Activated CD4-positive, alpha-beta T cell treated with anti-CD3 and anti-CD28 coated beads, Interleukin-2, amount 50 U/mL, for 24 hours (primary cell): ENCODE measurements around the gene PLA2G6.
"Not testable (repeated sequence)": the region's sequence is repeated elsewhere in the genome, so short reads cannot be mapped to it uniquely, and the experiment has no call there.

Experiments
- DNase-seq, 2 donors: peaks; one replicate each; pipeline ENCODE4 v3.0.0-alpha.2; 2020; ENCODE audit warnings: low read depth in 1 of 2, low spot score in 1 of 2

Gene PLA2G6

GRCh38 chr22:38191731-38192474, 10.3 kb upstream of the PLA2G6 start:
- no peak for DNase-seq

DNA sequence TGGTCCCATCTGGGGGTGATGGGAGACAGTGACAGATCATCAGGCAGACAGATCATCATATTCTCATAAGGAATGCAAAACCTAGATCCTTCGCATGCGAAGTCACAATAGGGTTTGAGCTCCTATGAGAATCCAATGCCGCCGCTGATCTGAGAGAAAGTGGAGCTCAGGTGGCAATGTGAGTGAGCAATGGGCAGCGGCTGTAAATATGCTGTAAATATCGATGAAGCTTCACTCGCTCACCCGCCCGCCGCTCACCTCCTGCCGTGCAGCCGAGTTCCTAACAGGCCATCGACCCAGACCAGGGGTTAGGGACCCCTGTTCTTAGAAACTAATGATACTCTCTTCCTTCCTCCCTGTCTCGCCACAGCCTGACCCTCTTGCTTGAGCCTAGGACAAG, 9.4 kb upstream of the PLA2G6 start:
- no peak for DNase-seq

- DNase-seq, result no peak
These were observed 9.0 kb upstream of the PLA2G6 start for GRCh38 chr22:38190581-38190980.

DNA sequence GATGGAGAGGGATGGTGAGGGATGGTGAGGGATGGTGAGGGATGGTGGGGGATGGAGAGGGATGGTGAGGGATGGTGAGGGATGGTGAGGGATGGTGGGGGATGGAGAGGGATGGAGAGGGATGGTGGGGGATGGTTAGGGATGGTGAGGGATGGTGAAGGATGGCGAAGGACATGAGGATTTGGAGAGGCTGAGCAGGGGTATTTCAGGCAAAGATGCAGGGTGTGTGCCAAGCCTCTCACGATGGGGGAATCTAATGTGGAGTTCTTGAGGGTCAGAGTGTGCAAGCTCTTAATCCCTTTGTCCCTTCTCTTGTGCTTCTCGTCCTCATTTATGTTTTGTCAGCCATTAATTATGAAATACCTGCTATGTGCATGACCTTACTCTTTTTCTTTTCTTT, 7.5 kb upstream of the PLA2G6 start:
- no peak for DNase-seq

- DNase-seq, result no peak
These were observed 6.0 kb upstream of the PLA2G6 start for GRCh38 chr22:38187413-38188212.

DNA sequence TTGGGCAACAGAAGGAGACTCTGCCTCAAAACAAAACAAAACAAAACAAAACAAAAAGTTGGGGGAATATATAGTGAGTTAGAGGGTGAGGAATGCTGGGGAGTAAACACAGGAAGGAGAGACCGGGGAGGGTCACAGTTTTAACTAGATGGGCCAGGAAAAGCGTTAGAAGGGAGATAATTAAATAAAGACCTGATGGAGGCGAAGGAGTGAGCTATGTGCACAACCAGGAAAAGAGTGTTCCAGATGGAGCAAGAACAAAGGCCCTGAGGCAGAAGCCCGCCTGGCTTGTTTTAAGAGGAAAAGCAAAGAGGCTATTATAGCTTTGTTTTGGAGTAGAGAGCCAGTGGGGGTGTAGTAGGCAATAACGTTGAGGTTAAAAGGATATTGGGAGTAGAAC, 4.8 kb upstream of the PLA2G6 start:
- DNase-seq, result no peak

DNA sequence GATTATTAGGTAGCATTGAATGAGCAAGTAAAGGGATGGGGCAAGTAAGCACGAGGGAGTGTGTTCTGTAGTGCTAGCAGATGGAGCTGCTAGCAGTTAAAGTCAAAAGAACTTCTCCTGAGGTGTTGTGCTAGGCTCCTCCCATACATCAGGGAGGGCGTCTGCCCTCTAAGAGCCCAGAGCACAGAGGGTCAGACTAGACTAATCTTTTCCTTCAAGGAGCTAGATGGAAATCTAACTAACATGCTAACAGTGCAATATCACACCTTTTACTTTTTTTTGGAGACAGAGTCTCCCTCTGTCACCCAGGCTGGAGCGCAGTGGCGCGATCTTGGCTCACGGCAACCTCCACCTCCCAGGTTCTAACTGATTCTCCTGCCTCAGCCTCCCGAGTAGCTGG, 3.2 kb upstream of the PLA2G6 start:
- no peak for DNase-seq

DNA sequence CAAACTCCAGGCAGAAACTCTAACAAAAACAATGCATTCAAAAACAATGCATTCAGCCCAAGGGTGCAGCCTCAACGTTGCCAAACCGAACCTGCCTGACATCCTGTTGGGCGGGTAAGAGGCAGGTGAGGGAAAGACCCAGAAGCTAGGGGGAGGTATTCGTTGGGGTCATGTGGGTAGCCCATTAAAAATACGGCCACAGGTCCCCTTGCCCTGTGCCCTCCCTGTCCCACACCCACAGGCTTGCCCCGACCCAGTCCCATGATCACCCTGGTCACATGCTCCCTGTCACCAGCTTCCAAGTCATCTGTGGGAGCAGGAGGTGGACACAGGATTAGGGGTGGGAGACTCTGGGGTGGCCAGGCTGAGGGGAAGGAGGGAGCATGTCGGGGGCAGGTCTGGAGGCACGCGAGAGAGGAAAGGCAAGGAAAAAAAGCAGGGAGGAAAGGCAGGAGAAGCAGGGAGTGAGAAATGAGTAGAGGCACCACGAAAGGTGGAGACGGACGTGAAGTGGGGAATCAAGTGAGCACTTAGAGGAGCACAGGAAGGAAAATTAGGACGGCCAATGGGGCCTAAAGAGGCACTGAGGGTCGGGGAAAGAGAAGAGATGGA, 683 bp downstream of the PLA2G6 start:
- DNase-seq, result no peak

DNA sequence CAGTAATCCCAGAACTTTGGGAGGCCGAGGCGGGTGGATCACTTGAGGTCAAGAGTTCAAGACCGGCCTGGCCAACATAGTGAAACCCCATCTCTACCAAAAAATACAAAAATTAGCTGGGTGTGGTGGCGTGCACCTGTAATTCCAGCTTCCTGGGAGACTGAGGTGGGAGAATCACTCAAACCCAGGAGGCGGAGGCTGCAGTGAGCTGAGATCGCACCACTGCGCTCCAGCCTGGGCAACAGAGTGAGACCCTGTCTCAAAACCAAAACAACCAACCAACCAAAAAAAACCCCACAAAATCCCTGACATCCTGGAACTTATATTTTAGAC, 3.1 kb downstream of the PLA2G6 start:
- not testable (repeated sequence) for DNase-seq

DNA sequence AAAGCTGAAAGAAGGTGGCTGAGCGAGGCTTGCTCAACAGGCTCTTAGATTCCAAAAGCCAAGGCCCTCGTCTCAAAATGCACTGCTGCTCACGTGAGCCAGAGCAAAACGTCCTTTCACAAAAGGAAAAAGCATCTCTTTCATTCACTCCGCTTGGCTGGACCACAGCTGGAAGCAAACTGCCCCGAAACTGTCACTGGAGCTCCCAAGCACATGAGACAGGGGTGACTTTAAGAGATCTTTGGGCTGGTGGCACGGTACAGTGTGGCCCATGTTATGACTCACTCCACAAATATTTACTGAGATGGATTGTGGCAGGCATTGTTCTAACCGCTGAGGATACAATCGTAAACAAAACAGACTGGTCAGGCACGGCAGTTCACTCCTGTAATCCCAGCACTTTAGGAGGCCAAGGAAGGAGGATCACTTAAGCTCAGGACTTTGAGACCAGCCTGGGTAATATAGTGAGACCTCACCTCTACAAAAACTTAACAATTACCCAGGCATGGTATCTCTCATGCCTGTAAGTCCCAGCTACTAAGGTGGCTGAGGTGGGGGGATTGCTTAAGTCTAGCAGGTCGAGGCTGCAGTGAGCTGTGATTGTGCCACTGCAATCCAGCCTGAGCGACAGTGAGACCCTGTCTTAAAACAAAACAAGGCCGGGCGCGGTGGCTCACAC, 3.6 kb downstream of the PLA2G6 start:
- DNase-seq, result no peak

DNA sequence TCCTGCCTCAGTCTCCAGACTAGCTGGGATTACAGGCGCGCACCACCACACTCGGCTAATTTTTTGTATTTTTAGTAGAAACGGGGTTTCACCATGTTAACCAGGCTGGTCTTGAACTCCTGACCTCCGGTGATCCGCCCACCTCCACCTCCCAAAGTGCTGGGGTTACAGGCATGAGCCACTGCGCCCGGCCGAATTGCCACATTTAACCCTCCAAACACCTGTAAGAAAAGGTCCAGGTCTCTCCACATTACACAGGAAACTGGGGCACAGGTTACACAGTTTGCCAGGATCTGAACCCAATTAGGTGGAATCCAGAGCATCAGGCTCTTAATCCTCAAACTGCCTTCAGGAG, 4.1 kb downstream of the PLA2G6 start:
- not testable (repeated sequence) for DNase-seq

DNA sequence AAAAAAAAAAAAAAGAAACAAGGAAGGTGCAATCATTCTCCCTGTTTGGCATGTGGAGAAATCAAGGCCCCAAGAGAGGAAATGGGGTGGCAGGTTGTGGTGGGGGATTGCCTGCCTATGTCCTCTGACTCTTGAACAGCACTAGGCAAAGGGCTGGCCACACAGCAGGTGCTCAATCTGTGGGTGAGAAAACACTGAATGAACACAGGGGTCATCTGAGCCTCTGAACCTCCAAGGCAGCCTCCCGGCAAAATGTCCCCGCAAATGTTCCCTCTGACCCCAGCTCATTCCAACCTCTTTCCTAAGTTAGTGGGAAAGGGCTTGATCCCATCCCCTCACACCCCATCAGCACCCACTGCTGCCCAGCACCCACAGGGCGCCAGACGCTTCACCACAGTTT, 4.6 kb downstream of the PLA2G6 start:
- no peak for DNase-seq

DNA sequence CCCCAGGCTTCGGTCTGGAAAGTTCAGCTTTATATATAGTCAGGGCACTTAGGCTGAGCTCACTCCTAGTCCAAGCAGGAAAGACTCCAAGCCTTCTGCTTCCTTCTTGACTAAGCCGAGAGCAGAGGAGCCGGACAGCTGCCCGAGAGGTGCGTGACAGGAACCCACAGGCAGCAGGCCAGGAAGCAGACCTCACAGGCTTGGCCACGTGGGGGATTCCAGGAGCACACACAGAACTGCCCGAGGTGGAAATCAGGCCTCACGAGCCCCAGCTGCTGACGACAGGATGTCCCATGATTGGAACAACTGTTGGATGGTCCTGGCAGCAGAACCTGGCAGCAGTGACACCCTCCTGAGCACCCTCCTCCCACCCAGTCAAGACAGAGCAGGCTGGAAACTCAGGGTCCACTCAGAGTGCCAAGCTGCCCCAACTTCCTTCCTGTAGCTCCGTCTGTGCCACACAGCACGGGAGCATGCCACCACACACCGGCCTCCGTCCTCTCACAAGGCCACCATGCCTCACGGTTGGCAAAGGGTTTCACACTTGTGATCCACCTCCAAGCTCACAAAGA, 5.4 kb downstream of the PLA2G6 start:
- DNase-seq, result no peak

- DNase-seq, result no peak
These were observed 6.2 kb downstream of the PLA2G6 start for GRCh38 chr22:38175206-38176118.

GRCh38 chr22:38174626-38175025, 7.0 kb downstream of the PLA2G6 start:
- DNase-seq, result no peak

DNA sequence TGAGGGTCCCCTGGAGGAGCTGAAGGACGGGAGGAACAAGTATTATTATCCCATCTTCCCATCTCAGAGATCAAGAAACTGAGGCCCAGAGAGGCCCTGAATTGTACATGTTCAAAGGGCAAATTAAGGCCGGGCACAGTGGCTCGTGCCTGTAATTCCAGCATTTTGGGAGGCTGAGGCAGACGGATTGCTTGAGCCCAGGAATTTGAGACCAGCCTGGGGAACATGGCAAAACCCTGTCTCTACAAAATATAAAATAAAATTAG, 8.1 kb downstream of the PLA2G6 start:
- DNase-seq, result no peak

DNA sequence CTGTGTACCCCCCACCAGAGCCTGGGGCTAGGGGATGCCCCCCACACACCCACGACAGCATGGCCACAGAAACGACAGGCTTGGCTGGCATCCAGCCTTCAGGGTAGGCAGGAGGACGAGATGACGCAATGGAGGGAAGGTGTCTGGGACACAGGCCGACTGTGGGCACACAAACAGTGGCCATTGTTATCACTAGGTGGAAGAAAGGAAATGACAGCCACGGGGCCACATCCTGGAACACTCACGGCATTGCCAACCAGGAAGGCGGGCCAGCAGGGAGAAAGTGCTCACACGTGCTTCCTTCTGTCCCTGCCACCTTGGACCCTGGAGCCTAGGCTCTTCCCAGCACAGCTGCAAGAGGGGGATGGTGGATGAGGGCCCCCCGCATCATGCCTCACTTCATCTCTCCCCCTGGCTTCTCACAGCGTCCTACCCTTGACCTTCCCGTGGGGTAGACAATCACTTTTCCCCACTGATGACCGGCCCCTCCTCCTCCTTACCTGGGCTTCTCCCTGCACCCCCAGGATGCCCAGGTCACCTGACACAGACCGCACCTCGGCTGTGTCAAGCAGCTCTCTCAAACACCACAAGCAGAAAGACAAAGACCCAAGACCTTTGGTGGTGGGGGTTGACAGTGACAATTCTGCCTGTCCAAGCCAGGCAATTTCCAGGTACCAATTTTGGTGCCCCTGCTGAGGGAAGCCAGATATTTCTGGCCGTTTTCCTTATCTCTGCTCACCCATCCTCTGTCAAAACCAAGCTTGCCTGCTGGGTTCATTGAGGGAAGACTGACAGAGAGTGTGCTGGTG, 8.6 kb downstream of the PLA2G6 start:
- DNase-seq, result no peak

GRCh38 chr22:38171927-38172831, 9.5 kb downstream of the PLA2G6 start:
- no peak for DNase-seq

GRCh38 chr22:38170469-38170868, 11.2 kb downstream of the PLA2G6 start:
- DNase-seq, result no peak
